Measurements from ENCODE around the gene ARSI.

DNA sequence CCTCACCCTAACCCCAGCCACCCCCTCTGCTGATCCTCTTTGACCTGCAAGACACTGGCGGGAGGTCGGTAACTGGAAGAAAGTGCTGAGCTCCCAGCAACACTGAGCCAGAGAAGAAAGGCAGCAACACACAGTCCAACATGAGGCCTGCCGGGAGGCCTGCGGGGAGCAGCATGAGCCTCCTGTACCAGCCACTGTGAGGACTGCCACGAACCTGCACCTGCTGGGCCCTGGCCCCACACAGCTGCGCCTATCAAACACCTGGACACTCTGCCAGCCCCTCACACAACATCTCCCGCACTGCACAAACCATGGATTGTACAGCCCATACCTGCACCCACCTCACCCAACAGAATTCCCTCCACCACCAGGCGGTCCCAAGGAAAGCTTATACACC, 31.4 kb downstream of the ARSI start:
- TF ChIP-seq CHD1 (IDR thresholded peaks at IDR 0.05; ENCODE audit: low read depth, low read length) = no peak
- TF ChIP-seq, protein P1, sequence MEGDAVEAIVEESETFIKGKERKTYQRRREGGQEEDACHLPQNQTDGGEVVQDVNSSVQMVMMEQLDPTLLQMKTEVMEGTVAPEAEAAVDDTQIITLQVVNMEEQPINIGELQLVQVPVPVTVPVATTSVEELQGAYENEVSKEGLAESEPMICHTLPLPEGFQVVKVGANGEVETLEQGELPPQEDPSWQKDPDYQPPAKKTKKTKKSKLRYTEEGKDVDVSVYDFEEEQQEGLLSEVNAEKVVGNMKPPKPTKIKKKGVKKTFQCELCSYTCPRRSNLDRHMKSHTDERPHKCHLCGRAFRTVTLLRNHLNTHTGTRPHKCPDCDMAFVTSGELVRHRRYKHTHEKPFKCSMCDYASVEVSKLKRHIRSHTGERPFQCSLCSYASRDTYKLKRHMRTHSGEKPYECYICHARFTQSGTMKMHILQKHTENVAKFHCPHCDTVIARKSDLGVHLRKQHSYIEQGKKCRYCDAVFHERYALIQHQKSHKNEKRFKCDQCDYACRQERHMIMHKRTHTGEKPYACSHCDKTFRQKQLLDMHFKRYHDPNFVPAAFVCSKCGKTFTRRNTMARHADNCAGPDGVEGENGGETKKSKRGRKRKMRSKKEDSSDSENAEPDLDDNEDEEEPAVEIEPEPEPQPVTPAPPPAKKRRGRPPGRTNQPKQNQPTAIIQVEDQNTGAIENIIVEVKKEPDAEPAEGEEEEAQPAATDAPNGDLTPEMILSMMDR (conservative IDR thresholded peaks at IDR 0.05; ENCODE audit: low read depth, low read length) = no peak
- no peak for TF ChIP-seq MAZ (IDR thresholded peaks at IDR 0.05; ENCODE audit: borderline replicate concordance, low read depth, low read length)
- TF ChIP-seq BHLHE40 (IDR thresholded peaks at IDR 0.05; ENCODE audit: low read depth, low read length) = no peak
- TF ChIP-seq, protein P2, sequence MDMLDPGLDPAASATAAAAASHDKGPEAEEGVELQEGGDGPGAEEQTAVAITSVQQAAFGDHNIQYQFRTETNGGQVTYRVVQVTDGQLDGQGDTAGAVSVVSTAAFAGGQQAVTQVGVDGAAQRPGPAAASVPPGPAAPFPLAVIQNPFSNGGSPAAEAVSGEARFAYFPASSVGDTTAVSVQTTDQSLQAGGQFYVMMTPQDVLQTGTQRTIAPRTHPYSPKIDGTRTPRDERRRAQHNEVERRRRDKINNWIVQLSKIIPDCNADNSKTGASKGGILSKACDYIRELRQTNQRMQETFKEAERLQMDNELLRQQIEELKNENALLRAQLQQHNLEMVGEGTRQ (IDR thresholded peaks at IDR 0.05; ENCODE audit: low read depth, low read length) = no peak
- no peak for TF ChIP-seq RAD21 (IDR thresholded peaks at IDR 0.05; ENCODE audit: low read length)
- TF ChIP-seq MXI1 (IDR thresholded peaks at IDR 0.05; ENCODE audit: borderline replicate concordance, low read depth, low read length) = no peak
- TF ChIP-seq POLR2A (IDR thresholded peaks at IDR 0.05; ENCODE audit: low read depth, low read length) = no peak
- no peak for TF ChIP-seq CEBPB (IDR thresholded peaks at IDR 0.05; ENCODE audit: low read depth, low read length)
- no peak for TF ChIP-seq MAFK (IDR thresholded peaks at IDR 0.05; ENCODE audit: low read depth, low read length)
- no peak for TF ChIP-seq RFX5 (IDR thresholded peaks at IDR 0.05; ENCODE audit: low read depth, low read length)
- no peak for TF ChIP-seq FOS (IDR thresholded peaks at IDR 0.05; ENCODE audit: low read depth, low read length)
- TF ChIP-seq, protein P3, sequence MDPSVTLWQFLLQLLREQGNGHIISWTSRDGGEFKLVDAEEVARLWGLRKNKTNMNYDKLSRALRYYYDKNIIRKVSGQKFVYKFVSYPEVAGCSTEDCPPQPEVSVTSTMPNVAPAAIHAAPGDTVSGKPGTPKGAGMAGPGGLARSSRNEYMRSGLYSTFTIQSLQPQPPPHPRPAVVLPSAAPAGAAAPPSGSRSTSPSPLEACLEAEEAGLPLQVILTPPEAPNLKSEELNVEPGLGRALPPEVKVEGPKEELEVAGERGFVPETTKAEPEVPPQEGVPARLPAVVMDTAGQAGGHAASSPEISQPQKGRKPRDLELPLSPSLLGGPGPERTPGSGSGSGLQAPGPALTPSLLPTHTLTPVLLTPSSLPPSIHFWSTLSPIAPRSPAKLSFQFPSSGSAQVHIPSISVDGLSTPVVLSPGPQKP (IDR thresholded peaks at IDR 0.05; ENCODE audit: borderline replicate concordance, low read depth, low read length) = no peak
- TF ChIP-seq SMC3 (IDR thresholded peaks at IDR 0.05; ENCODE audit: low read depth, low read length) = no peak
